Measurements from ENCODE around the gene FOXN3. TPM values are rescaled to one million over a fixed set of nuclear protein-coding genes. Genes with fewer than 3 reads are reported as not detected.

Gene FOXN3
- total and polyA plus RNA-seq, 2 donors (not counting 3 experiments of a cell fraction or from before 2014, with no cell fraction given): 16.9 to 41.8 TPM

GRCh38 chr14:89228921-89229639, 188.0 kb downstream of the FOXN3 start:
- H3K4me2 ChIP-seq (ENCODE audit: insufficient read depth, low read length): no peak overlapping the region
- TF ChIP-seq JUN (IDR thresholded peaks at IDR 0.05; ENCODE audit: borderline replicate concordance, insufficient read depth, insufficient read length, low read depth): no peak
- no peak for TF ChIP-seq FOS (IDR thresholded peaks at IDR 0.05; ENCODE audit: borderline replicate concordance, insufficient read depth, low read length)
- no peak for TF ChIP-seq CTCF (IDR thresholded peaks at IDR 0.05; ENCODE audit: extremely low read depth in 1 of 2, insufficient read depth in 1 of 2, low read depth in 1 of 2, low read length in 2 of 2)
- no peak for TF ChIP-seq POLR2AphosphoS5 (IDR thresholded peaks at IDR 0.05; ENCODE audit: insufficient read depth, low read depth, low read length)
- TF ChIP-seq MYC (IDR thresholded peaks at IDR 0.05; ENCODE audit: low read depth, low read length): no peak
- TF ChIP-seq POLR2A (IDR thresholded peaks at IDR 0.05; ENCODE audit: low read depth, low read length): no peak
- H3K9me1 ChIP-seq (replicated peaks; ENCODE audit: control insufficient read depth, extremely low read depth, insufficient read depth, low read length): no peaks in the 10 kb centered on the region
- FAIRE-seq: no peak
- no peak overlapping the region for H3K9ac ChIP-seq (replicated peaks; ENCODE audit: extremely low read depth, insufficient read depth, low read length)
- no peaks in the 10 kb centered on the region for H4K20me1 ChIP-seq (replicated peaks; ENCODE audit: control insufficient read depth, extremely low read depth, insufficient read depth, low read length)
- dilution Hi-C loops (cut with MboI; ENCODE audit: extremely low pct_ligation_motif_present, low sequenced_read_pairs): no loop called here
- H2AFZ ChIP-seq (ENCODE audit: low read depth, low read length): no peak overlapping the region
- CTCF ChIA-PET: interaction anchor here (1.5 kb wide), 1 partner anchor 12 kb away, joined by 4 read pairs; no protein-coding TSS in a partner anchor
- no peak overlapping the region for H3K4me3 ChIP-seq (replicated peaks in 1 of 3; ENCODE audit: insufficient read depth in 1 of 3, low read depth in 1 of 3, low read length in 3 of 3)
- intact Hi-C loops (cut with micrococcal nuclease): loop anchor here (10.0 kb wide), 1 partner anchor 184 kb away; no protein-coding TSS in a partner anchor
- no peak overlapping the region for H3K27ac ChIP-seq (ENCODE audit: insufficient read depth, low read depth, low read length)
- no peaks in the 10 kb centered on the region for H3K4me1 ChIP-seq (ENCODE audit: control insufficient read depth, extremely low read depth, insufficient read depth, low read length)
- DNase-seq (ENCODE audit: low read depth, low spot score): no peak
- no peaks in the 10 kb centered on the region for H3K79me2 ChIP-seq (ENCODE audit: control insufficient read depth, insufficient read depth, low read length)
- H3K9me3 ChIP-seq (replicated peaks; ENCODE audit: control insufficient read depth, insufficient read depth, low read length): no peaks in the 10 kb centered on the region
- no peaks in the 10 kb centered on the region for H3K36me3 ChIP-seq (ENCODE audit: control insufficient read depth in 2 of 2, extremely low read depth in 1 of 2, insufficient read depth in 2 of 2, low read length in 2 of 2)
- POLR2A ChIA-PET: no interaction called here
- H3K27me3 ChIP-seq (ENCODE audit: control insufficient read depth in 2 of 2, insufficient read depth in 2 of 2, low read length in 2 of 2): no peaks in the 10 kb centered on the region
- no TSS peak for BruUV-seq (replicated peaks)
